ENCODE data around the gene UNC45A. TPM values are rescaled to one million over a fixed set of nuclear protein-coding genes. Genes with fewer than 3 reads are reported as not detected.

Gene UNC45A
- total and polyA plus RNA-seq, 4 donors = 13.9 to 31.2 (median 24.9) TPM

GRCh38 chr15:90959894-90960293, 24.8 kb downstream of the UNC45A start:
- DNase-seq (ENCODE audit: low spot score) = no peak
- H3K4me1 ChIP-seq (ENCODE audit: control insufficient read depth in 4 of 4, insufficient read depth in 4 of 4, low read length in 3 of 4) = peaks cover 7 to 24% (median 13%) of the 10 kb centered on the region in 4 donors
- no peak overlapping the region for H3K27ac ChIP-seq (ENCODE audit: low read depth in 1 of 2, low read length in 2 of 2)
- no peak overlapping the region for H3K9ac ChIP-seq (ENCODE audit: low read depth in 1 of 2, low read length in 2 of 2)
- no peaks in the 10 kb centered on the region for H3K27me3 ChIP-seq (ENCODE audit: control insufficient read depth in 4 of 4, insufficient read depth in 4 of 4, low read length in 3 of 4)
- TF ChIP-seq TAF1 (conservative IDR thresholded peaks at IDR 0.05) (no peak), CTCF (IDR thresholded peaks at IDR 0.05; ENCODE audit: low read depth, low read length, missing input control) (no peak), FOXA1 (IDR thresholded peaks at IDR 0.05) (no peak), GABPA (IDR thresholded peaks at IDR 0.05 in 1 of 2, conservative IDR thresholded peaks at IDR 0.05 in 1 of 2) (no peak), NR2F2 (IDR thresholded peaks at IDR 0.05) (no peak), ZBTB33 (IDR thresholded peaks at IDR 0.05) (no peak), YY1 (IDR thresholded peaks at IDR 0.05) (no peak), HNF4G (IDR thresholded peaks at IDR 0.05) (no peak), EGR1 (IDR thresholded peaks at IDR 0.05; ENCODE audit: low read depth in 2 of 2) (no peak), JUND (IDR thresholded peaks at IDR 0.05) (no peak), RAD21 (IDR thresholded peaks at IDR 0.05) (no peak), HNF4A (conservative IDR thresholded peaks at IDR 0.05) (no peak), FOXA2 (IDR thresholded peaks at IDR 0.05) (no peak), SP1 (IDR thresholded peaks at IDR 0.05) (no peak), RXRA (IDR thresholded peaks at IDR 0.05) (no peak)
- TF ChIP-seq, protein P1, sequence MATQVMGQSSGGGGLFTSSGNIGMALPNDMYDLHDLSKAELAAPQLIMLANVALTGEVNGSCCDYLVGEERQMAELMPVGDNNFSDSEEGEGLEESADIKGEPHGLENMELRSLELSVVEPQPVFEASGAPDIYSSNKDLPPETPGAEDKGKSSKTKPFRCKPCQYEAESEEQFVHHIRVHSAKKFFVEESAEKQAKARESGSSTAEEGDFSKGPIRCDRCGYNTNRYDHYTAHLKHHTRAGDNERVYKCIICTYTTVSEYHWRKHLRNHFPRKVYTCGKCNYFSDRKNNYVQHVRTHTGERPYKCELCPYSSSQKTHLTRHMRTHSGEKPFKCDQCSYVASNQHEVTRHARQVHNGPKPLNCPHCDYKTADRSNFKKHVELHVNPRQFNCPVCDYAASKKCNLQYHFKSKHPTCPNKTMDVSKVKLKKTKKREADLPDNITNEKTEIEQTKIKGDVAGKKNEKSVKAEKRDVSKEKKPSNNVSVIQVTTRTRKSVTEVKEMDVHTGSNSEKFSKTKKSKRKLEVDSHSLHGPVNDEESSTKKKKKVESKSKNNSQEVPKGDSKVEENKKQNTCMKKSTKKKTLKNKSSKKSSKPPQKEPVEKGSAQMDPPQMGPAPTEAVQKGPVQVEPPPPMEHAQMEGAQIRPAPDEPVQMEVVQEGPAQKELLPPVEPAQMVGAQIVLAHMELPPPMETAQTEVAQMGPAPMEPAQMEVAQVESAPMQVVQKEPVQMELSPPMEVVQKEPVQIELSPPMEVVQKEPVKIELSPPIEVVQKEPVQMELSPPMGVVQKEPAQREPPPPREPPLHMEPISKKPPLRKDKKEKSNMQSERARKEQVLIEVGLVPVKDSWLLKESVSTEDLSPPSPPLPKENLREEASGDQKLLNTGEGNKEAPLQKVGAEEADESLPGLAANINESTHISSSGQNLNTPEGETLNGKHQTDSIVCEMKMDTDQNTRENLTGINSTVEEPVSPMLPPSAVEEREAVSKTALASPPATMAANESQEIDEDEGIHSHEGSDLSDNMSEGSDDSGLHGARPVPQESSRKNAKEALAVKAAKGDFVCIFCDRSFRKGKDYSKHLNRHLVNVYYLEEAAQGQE (IDR thresholded peaks at IDR 0.05) = no peak
- TF ChIP-seq, protein P2, sequence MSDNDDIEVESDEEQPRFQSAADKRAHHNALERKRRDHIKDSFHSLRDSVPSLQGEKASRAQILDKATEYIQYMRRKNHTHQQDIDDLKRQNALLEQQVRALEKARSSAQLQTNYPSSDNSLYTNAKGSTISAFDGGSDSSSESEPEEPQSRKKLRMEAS (IDR thresholded peaks at IDR 0.05) = no peak
- TF ChIP-seq, protein P3, sequence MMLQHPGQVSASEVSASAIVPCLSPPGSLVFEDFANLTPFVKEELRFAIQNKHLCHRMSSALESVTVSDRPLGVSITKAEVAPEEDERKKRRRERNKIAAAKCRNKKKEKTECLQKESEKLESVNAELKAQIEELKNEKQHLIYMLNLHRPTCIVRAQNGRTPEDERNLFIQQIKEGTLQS (IDR thresholded peaks at IDR 0.05) = no peak
- no peaks in the 10 kb centered on the region for H3K9me3 ChIP-seq (ENCODE audit: control insufficient read depth in 4 of 4, low read length in 3 of 4)
- 91% methylated on average over 5 of the region's 5 CpGs for WGBS
- H3K4me3 ChIP-seq (ENCODE audit: low read depth in 1 of 3, low read length in 3 of 3) = no peak overlapping the region
- H3K36me3 ChIP-seq (ENCODE audit: control insufficient read depth in 4 of 4, insufficient read depth in 3 of 4, low read depth in 1 of 4, low read length in 3 of 4) = peaks cover 2 to 27% (median 9%) of the 10 kb centered on the region in 4 donors
